Measurements from ENCODE around the gene SMPD3. TPM values are rescaled to one million over a fixed set of nuclear protein-coding genes. Genes with fewer than 3 reads are reported as not detected.

SMPD3 gene
- total RNA-seq, 1 experiment from 2014 or later: 2.4 TPM

- H3K9me3 ChIP-seq: no peaks in the 10 kb centered on the region
- H3K9me3 Mint-ChIP-seq (ENCODE audit: unreplicated experiment): no peaks in the 10 kb centered on the region
- H3K27ac Mint-ChIP-seq (ENCODE audit: unreplicated experiment): no peak overlapping the region
- no peaks in the 10 kb centered on the region for H3K36me3 ChIP-seq (ENCODE audit: control insufficient read depth, insufficient read depth, low read length)
- no peak for TF ChIP-seq CTCF (IDR thresholded peaks at IDR 0.05; ENCODE audit: insufficient read depth in 1 of 2, low read depth in 1 of 2, low read length in 1 of 2, severe bottlenecking in 1 of 2, unreplicated experiment in 1 of 2)
- peaks cover 2% of the 10 kb centered on the region for H3K27me3 ChIP-seq (replicated peaks; ENCODE audit: control insufficient read depth, insufficient read depth, low read length)
- DNase-seq: no peak
- H3K4me1 Mint-ChIP-seq (ENCODE audit: low read depth, unreplicated experiment): peaks cover 27% of the 10 kb centered on the region
- no peaks in the 10 kb centered on the region for H3K36me3 Mint-ChIP-seq (ENCODE audit: insufficient read depth, unreplicated experiment)
- ChIA-PET POLR2A (no interaction called here), CTCF (interaction anchor here (0.5 kb wide), 1 partner anchor 67 kb away, joined by 3 read pairs; no protein-coding TSS in a partner anchor)
- intact Hi-C loops (cut with micrococcal nuclease; ENCODE audit: unreplicated experiment): loop anchor here (5.0 kb wide), 2 partner anchors 60 to 345 kb away; no protein-coding TSS in a partner anchor
- peaks cover 14% of the 10 kb centered on the region for H3K27me3 Mint-ChIP-seq (ENCODE audit: insufficient read depth, unreplicated experiment)
- peak overlapping the region; percentile 77 for H3K4me3 Mint-ChIP-seq (ENCODE audit: unreplicated experiment)
- H3K4me1 ChIP-seq: peaks cover 13% of the 10 kb centered on the region
- BruUV-seq (replicated peaks): no TSS peak
- no peak overlapping the region for H3K4me3 ChIP-seq (ENCODE audit: low read depth, low read length)
Observed at GRCh38 chr16:68446681-68447652, 1.3 kb downstream of the SMPD3 start.

GRCh38 chr16:68445458-68445857, 2.9 kb downstream of the SMPD3 start:
- peaks cover 2% of the 10 kb centered on the region for H3K27me3 ChIP-seq (replicated peaks; ENCODE audit: control insufficient read depth, insufficient read depth, low read length)
- Mint-ChIP-seq H3K27ac (ENCODE audit: unreplicated experiment) (no peak overlapping the region), H3K9me3 (ENCODE audit: unreplicated experiment) (no peaks in the 10 kb centered on the region), H3K27me3 (ENCODE audit: insufficient read depth, unreplicated experiment) (peaks cover 17% of the 10 kb centered on the region), H3K4me3 (ENCODE audit: unreplicated experiment) (no peak overlapping the region), H3K4me1 (ENCODE audit: low read depth, unreplicated experiment) (peaks cover 20% of the 10 kb centered on the region), H3K36me3 (ENCODE audit: insufficient read depth, unreplicated experiment) (no peaks in the 10 kb centered on the region)
- H3K36me3 ChIP-seq (ENCODE audit: control insufficient read depth, insufficient read depth, low read length): no peaks in the 10 kb centered on the region
- no TSS peak for BruUV-seq (replicated peaks)
- intact Hi-C loops (cut with micrococcal nuclease; ENCODE audit: unreplicated experiment): loop anchor here (2.0 to 5.0 kb wide), 3 partner anchors 62 to 347 kb away; no protein-coding TSS in a partner anchor
- POLR2A ChIA-PET: no interaction called here
- peak; percentile 38 to 61 for TF ChIP-seq CTCF (IDR thresholded peaks at IDR 0.05; ENCODE audit: insufficient read depth in 1 of 2, low read depth in 1 of 2, low read length in 1 of 2, severe bottlenecking in 1 of 2, unreplicated experiment in 1 of 2)
- no peaks in the 10 kb centered on the region for H3K9me3 ChIP-seq
- H3K4me3 ChIP-seq (ENCODE audit: low read depth, low read length): no peak overlapping the region
- no peaks in the 10 kb centered on the region; the same call in 1 of the 2 replicates for H3K4me1 ChIP-seq
- peak; percentile 68 to 70 for DNase-seq
- CTCF ChIA-PET: no interaction called here

- peak; percentile 71 to 85 for DNase-seq
- Histone ChIP-seq H3K4me3 (ENCODE audit: low read depth, low read length) (no peak overlapping the region), H3K4me1 (no peaks in the 10 kb centered on the region; the same call in 1 of the 2 replicates), H3K36me3 (ENCODE audit: control insufficient read depth, insufficient read depth, low read length) (no peaks in the 10 kb centered on the region), H3K9me3 (no peaks in the 10 kb centered on the region), H3K27me3 (replicated peaks; ENCODE audit: control insufficient read depth, insufficient read depth, low read length) (peaks cover 2% of the 10 kb centered on the region)
- Mint-ChIP-seq H3K9me3 (ENCODE audit: unreplicated experiment) (no peaks in the 10 kb centered on the region), H3K27ac (ENCODE audit: unreplicated experiment) (no peak overlapping the region), H3K4me3 (ENCODE audit: unreplicated experiment) (no peak overlapping the region), H3K27me3 (ENCODE audit: insufficient read depth, unreplicated experiment) (peaks cover 17% of the 10 kb centered on the region), H3K36me3 (ENCODE audit: insufficient read depth, unreplicated experiment) (no peaks in the 10 kb centered on the region), H3K4me1 (ENCODE audit: low read depth, unreplicated experiment) (peaks cover 13% of the 10 kb centered on the region)
- ChIA-PET CTCF (interaction anchor here (0.5 to 0.9 kb wide), 2 partner anchors 12 to 77 kb away, joined by 4 to 7 read pairs; no protein-coding TSS in a partner anchor), POLR2A (no interaction called here)
- no peak for TF ChIP-seq CTCF (IDR thresholded peaks at IDR 0.05; ENCODE audit: insufficient read depth in 1 of 2, low read depth in 1 of 2, low read length in 1 of 2, severe bottlenecking in 1 of 2, unreplicated experiment in 1 of 2)
- intact Hi-C loops (cut with micrococcal nuclease; ENCODE audit: unreplicated experiment): loop anchor here (2.0 kb wide), 1 partner anchor 77 kb away; no protein-coding TSS in a partner anchor
- BruUV-seq (replicated peaks): no TSS peak
Observed at GRCh38 chr16:68444056-68444657, 4.2 kb downstream of the SMPD3 start.

All from Caco-2 (cell line).